DMS153 treated with DMSO at 0.1 percent for 48 hours (cell line): Measurements from ENCODE around the gene CCDC12.

Source experiments
- DNase-seq: peaks from one replicate; lab custom pipeline; 2025; ENCODE audit not compliant: unreplicated experiment; lab: John Stamatoyannopoulos, UW

The CCDC12 gene

DNA sequence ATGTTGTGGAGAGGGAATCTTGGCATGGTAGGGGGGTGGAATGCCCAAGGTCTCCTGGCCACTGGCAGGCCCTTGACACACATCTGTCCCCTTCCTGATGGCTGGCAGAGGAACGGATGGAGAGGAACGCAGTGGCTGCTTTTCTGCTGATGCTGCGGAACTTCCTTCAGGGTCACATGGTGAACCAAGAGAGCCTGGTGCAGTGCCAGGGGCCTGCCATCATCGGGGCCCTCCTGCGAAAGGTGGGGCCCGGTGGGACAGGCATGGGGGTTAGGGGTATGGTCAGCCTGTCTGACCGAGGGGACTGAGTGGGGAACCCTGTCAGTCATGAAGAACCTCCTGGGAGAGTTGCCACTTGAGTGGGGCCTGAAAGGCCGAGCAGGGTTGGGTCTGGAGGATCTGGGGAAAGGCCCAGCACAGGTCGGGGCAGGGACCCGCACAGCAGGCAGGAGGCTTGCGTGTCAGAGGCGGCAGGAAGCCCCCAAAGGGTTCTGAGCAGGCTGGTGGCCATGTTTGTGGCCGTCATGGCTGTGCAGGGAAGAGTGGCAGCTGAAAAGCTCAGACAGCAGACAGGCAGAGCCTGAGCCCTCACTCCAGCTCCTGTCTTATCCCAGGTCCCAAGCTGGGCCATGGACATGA is 21.0 kb upstream of the CCDC12 start:
- no peak for DNase-seq

DNA sequence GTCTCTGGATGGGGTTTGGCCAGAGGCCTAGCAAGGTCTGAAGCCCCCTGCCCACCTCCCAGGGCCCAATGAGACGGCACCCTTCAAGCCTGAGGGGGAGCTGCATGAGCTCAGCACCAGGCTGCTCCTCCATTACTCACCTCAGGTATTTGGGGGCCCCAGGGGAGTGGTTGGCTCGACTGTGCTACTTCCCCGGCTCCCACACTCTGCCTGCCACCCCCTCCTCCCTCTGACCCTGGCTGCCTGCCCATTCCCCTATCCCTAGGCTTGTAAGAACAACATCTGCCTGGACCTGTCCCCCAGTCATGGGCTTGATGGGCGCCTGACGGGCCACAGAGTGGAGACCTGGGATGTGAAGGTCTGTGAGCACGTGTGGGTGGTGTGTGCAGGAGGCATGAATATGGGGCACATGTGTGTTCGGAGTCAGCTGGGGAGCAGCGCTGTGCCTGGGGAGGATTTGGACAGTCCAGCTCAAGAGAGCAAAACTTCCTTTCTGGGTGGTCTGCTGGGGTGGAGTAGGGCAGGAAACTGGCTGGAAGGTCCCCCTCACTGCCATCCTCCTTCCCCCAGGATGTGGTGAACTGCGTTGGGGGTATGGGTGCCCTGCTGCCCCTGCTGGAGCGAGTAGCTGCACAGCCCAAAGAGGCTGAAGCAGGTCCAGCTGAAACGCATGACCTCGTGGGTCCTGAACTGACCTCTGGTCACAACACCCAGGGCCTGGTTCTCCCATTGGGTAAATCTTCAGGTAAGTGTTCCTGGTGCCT is 20.3 kb upstream of the CCDC12 start:
- no peak for DNase-seq

DNA sequence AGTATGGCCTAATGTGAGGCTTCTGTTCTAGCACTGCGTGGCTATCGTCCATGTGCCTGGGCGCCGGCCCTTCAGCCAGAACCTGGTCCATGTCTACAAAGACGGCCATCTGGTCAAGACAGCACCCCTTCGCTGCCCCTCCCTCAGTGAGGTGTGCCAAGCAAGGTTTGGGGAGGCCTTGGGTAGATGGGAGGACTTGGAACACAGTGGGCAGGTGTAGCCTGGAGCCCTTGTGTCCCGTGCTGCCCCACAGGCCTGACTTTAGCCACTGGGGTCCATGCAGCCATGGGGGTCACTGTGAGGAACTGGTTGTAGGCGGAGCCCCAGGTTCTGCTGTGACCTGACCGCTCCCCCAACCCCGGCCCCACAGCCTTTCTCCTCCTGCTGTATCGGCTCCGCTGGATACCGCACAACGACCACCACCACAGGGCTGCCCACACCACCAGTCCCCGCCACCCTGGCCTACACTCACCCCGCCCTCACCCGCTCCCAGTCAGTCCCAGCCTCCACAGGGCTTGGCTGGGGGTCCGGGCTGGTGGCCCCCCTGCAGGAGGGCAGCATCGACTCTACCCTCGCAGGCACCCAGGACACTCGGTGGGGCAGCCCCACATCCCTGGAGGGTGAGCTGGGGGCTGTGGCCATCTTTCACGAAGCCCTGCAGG is 19.5 kb upstream of the CCDC12 start:
- DNase-seq: no peak

DNA sequence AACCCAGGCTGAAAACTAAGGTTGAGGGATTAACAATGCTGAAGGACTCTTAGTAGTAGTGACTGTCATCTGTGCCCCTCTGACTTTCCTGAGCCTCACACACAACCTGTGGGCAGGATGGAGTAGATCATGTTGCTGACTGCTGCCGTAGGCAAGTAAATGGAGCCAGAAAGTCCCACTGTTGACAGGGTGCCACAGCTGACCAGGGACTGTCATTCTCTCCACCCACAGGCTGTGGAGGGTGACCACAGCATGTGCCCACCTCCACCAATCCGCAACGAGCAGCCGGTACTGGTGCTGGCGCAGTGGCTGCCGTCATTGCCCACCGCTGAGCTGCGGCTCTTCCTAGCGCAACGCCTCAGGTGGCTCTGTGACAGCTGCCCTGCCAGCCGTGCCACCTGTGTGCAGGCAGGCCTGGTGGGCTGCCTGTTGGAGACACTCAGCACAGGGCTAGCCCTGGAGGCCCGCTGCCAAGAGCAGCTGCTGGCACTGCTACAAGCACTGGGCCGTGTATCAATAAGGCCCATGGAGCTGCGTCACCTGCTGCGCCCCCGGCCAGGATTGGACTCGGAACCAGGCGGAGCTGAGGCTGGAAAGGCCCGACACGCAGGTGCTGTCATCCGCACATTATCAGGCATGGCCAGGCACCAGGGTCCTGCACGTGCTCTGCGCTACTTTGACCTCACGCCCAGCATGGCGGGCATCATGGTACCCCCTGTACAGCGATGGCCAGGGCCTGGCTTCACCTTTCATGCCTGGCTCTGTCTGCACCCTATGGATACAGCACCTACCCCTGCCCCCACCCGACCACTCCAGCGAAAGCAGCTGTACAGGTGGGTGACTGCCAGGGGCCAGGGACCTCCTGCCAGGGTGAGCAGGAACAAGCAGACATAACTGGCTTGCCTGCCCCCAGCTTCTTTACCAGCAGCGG is 18.5 kb upstream of the CCDC12 start:
- no peak for DNase-seq

DNA sequence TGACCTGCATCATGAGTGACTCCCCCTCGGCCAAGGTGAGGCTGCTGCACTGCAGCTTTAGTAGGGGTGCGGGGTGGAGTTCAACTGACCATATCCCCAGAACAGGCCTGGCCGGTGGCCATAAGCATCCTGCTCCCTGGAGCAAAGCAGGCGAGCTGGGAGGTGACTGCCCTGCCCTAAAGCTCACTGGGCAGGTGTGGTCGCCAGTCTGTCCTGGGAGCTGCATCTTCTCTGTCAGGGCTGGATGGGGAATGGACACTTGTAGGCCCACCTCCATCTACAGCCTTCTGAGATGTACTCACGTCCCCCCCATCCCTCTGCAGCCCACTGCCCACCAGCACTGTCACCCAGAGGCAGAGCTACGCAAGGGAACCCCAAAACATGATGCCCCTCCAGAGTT is 17.4 kb upstream of the CCDC12 start:
- no peak for DNase-seq

DNA sequence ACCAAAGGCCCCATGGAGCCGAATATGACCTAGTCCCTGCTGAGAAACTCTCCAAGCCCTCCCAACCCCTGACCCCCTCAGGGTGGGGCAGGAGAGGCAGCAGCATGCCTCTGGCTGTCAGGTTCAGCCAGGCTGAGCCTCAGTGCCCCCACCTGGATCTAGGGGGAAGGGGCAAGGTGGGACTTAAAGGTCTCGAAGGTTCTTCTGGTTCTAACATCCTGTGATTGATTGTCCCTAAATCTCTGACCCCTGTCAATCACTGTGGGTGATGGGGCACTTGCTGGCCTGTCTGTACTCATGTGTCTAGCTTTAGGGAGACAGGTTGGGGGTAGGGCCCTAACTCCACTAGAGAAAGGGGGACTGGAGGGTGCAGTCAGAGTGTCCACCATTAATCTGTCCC is 16.7 kb upstream of the CCDC12 start:
- no peak for DNase-seq

DNA sequence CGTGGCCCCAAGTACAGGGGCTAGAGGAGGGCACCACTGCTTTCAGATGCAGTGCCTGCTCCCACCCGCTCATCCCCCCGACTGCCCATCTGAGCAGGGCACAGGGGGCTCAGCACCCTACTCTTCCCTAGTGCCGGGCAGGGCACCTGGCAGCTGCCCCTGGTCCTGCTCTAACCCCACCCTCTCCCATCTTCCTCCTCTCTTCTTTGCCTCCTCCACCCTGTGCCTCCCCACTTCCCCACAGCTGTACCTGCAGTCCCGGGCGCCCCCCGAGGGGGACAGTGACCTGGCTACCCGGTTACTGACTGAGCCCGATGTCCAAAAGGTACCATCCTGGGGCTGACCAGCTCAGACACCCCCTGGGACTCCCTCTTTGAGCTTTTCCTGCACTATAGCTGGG is 15.7 kb upstream of the CCDC12 start:
- no peak for DNase-seq

DNA sequence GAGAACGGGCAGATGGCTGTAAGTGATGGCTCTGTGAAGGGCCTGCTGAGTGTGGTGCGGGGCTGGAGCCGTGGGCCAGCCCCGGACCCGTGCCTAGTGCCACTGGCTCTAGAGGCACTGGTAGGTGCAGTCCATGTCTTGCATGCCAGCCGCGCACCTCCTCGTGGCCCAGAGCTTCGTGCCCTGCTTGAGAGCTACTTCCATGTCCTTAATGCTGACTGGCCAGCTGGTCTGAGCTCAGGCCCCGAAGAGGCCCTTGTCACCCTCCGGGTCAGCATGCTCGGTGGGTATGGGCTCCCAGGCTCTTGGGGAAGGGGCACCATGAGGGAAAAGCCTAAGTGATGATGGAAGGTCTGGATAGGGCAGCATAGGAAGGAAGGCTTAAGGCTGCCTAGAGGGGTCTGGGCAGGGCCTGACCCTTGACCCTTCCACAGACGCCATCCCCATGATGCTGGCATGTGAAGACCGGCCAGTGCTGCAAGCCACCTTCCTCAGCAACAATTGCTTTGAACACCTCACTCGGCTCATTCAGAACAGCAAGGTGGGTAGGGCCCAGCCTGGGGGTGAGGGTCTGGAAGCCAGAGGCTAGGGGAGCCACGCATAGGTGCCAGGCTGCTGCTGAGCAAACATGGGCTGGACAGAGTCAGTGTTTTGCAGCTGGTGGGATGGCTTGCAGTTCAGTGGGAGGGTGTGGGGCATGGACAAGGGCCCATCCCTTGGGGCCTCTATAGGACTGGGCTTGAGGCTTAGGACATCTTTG is 15.0 kb upstream of the CCDC12 start:
- no peak for DNase-seq

DNA sequence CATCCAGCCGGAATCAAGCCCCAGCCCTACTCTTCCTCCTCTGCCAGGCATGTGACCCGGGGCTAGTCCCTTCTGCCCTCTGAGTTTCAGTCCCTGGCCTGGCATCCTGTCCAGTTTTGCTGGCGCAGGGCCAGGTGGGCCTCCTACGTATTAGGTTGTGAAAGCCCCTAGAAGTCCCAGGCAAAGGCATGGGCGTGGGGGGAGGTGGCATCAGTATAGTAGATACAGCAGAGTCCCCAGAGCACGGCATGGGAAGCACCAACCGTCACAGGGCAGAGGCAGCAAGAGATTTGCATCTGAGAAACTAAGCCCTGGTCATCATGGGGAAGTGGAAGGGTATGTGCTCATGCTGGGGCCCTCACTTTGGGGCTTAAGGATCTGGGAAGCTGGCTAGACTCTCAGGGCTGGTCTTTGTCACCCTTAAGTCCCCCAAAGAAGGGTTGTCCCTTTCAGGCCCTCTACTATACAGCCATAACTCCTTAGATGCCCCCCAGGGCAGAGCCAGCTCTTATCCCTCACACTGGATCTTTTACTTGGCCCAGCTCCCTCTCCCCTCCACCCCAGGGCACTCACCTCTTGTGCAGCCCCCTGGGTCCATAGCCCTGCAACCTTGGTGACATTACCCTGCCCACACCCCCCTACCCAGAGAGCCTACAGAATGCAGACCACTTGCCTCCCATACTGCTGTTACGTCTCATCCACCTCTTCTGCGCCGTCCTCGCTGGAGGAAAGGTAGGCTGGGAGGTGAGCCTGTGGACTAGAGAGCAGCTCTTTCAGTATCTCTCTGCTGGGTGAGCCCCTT is 14.2 kb upstream of the CCDC12 start:
- DNase-seq: no peak

DNA sequence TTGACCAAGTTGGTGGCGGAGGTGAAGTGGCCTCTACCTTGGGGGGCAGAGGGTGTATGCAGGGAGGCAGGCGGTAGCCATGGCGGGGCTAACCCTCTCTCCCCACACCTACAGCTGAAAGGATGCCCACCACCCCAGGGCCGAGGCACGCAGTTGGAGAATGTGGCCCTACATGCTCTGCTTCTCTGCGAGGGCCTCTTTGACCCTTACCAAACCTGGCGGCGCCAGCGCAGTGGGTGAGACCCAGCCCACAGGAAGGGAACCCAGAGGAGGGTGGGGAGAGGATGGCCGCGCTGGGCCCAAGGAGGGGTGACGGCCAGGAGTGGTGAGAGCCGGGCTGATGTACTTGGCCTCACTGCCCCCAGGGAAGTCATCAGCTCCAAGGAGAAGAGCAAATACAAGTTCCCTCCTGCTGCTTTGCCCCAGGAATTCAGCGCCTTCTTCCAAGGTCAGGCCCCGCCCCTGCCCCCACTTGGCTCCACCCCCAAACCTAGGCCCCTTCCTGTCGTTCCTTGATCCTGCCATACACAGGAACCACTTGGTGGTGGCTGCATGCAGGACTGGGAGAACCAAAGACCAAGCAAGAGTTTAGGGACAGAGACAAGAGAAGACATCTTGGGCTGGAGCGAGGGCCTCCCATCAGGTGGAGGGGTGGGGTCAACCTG is 12.7 kb upstream of the CCDC12 start:
- no peak for DNase-seq

DNA sequence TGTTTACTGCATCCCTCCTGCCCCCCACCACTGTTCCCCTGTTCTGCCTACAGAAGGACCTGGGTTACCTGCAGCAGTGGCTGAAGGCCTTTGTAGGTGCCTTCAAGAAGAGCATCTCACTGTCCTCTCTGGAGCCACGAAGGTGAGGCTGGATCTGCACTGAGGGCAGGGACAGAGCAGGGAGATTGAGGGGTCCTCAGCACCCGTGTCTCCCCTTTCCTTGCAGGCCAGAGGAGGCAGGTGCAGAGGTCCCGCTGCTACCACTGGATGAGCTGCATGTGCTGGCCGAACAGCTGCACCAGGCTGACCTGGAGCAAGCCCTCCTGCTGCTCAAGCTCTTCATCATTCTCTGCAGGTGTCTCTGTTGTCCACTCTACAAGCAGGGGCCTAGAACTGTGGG is 12.1 kb upstream of the CCDC12 start:
- no peak for DNase-seq

DNA sequence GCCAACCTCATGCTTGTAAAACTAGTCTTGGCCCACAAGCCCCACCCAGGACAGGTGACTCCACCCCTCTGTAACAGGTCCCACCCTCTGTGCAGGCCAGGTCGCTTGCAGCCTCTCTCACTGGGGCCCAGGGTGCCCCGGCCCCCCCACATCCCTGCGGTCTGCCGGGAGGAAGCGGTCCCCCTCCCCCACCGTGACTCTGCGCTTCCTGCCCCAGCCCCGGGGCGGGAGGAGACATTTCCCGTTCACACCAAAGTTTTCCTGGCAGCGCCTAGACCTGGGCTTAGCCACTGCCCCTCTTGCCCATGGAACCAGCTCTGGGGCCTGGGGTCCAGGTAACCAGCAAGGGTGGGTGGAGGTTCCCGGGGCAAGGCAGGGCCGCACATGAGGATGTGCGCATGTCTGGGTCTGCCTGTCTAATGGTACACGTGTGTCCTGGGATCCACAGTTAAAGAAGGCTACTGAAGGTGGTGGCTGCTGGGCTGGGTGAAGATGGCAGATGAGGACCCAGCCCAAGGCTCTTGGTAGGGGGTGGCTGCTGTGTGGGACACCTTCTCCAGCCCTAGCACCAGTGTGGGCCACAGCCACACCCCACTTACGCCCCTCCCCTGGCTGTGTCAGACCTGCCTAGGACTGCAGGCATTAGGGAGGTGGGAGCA is 11.3 kb upstream of the CCDC12 start:
- no peak for DNase-seq

DNA sequence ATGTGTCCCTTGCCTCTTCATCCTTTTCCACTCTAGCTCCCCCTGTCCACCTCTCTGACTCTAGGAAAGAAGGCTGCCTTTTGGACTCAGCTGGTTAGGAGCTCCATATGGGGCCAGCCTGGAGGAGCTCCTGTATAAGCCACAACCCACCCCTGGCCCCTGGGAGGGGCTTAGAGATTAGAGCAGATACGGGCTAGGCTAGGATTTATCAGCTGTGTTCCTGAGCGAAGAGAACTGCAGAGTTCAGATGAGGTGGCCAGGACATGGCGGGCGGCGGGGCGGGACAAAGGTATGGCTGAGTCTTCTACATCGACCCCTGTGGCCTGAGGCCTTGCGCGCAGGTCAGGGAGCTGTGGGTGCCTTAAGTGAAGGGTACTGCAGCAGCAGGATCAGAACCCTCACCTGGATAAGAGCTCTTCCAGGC is 10.8 kb upstream of the CCDC12 start:
- DNase-seq: no peak

DNA sequence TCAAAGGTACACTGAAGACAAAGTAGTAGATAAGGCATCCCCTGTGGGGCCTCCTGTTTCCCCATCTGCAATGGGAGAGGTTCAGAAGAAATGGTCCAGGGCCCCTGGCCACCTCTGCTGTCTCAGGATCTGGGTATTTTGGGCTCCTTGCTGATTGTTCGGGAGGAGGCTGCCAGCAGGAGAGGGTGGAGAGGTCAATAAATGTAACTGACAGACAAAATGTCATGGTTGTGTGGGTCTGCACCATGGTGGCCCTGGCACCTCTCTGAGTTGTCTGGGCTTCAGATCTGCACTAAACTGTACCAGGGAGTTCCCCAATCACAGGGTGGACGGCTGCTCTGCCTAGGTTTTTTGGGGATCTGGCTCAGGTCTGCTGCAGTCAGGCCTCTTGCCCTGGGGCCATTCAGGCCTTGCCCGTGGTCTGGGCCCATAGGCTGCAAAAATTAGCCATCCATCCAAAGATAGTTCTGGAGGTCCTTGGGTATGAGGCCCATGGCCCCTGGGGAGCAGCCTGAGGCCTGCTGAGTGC is 10.3 kb upstream of the CCDC12 start:
- no peak for DNase-seq

DNA sequence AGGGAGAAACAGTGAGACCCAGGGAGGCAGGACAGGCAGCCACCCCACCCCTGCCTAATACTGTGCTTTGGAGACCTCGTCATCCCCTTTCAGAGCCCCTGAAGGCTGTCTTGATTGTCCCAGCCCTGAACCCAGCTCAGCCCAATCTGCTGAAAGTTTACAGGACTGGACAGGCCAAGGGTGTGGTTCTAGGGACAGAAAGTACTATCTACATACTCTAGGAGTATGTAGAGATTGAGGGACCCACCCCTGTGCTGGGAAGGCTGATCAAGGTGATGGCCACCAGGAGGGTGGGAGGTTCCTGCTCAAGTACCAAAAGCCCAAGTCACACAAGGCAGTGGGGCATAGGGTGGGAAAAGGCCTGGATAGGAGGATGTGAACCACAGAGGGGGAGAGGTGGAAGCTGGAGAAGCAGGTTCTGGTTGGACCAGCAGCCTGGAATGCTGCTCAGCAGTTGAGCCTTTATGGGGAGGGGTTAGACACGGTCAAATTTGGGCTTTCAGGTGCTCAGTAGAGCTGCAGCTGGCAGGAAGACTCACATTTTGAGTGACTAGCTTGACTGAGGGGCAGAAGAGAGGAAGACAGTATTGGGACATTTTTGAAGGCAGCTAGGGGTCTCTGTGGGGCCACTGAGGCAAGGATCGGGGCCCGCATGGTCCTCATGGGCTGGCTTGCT is 9.6 kb upstream of the CCDC12 start:
- DNase-seq: no peak

DNA sequence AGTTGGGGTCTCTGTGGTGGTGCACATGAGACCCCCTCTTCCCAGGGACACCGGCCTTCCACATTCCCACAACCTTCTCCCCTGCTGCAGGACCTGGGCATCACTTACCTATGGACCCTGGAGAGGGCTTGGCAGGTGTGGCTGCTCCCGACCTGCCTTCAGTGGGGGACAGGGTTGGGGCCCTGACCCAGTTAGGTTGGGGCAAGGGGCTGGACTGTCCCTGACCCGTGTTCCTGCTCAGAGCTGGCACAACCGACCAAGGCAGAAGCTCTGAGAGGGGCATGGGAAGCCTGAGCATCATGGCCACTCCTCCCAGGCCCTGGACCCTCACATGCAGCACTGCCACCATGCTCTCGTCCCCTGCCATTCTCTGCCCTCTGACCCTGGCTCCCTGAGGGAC is 9.0 kb upstream of the CCDC12 start:
- DNase-seq: no peak

DNA sequence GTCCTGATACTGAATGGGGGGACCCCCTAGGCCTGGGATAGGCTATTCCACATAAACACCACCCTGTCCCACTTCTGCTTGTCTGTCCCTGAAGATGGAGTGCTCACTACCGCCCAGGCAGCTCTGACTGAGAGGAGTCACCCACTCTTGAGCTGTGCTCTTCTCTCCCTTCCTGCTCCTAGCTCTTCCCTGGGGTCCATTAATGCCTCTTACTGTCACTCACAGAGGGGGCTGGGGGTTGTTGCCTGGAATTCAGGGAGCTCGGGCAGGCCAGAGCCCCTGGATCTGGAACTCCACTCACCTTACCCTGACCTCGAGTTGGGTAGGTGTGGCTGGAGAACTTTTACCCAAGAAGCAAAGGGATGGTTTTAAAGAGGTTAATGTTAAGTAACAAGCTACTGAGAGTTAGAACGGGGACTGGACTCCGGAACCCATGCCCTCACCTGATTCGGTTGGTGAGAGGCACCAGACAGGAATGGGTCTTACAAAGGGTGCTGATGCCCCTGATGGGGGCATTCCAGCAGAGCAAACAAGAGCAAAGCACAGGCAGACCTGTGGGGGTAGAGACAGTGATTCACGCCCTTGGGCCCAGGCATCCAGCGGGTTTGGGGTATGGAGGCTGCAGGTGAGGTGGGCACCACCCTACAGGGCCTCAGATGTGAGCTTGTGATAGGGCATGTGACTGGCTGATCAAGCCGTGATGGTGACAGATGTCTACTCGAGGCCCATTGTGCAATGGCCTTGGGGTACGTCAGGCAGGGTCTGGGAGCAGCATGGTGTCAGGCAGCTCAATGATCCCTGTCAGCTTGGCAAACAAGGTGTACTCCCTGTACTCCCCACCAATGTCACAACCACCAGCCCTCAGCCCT is 8.3 kb upstream of the CCDC12 start:
- no peak for DNase-seq
